PC-9 (cell line): ENCODE data around the gene SLC38A10.

Experiments used
- CTCF ChIP-seq: fragments of 200-600 bp; sonication (generic); conservative IDR thresholded peaks from 2 replicates; pipeline ENCODE4 v1.6.1; 2017; ENCODE audit warnings: mixed run types, antibody characterized with exemption, mild to moderate bottlenecking, moderate library complexity
- EZH2 ChIP-seq: fragments of 200-600 bp; sonication (generic); IDR thresholded peaks from 2 replicates; pipeline ENCODE4 v1.8.0; 2017; ENCODE audit warnings: antibody characterized with exemption, low read depth

DNA sequence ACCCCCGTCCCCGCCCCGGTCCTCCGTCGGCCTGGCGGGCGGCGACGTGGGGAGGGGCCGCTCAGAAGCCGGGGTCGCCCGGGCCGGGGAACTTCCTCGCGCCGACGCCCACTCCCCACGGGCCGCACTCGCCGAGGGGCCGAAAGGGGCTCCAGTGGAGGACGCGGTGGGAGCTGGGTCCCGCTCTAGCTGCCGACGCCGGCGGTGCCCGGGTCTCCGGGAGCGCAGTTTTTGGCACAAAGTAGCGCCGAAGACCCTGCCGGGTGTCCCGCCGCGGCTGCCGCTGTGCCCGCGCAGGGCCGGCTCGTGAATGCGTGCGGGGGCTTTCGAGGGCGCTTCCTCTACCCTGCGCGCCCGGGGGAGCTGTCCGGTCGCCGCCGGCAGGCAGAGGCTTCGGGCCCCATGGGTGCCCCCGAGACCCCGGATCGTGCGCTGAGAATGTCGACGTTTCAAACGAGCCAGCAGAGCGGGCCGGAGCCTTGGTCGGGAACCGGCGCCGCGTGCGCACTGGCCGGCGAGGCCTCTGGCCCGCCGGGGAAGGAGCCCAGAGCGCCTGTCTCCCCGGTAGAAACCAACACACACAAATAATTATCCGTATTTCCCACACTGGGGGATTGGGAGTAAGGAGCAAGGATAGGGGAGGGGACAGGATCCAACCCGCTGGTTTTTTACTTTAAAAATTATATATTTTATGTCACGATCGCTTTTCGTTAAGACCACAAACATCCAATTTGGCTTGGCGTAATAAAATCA lies 46.6 kb upstream of the SLC38A10 start:
- no peak for TF ChIP-seq EZH2
- TF ChIP-seq CTCF = no peak
